GM12878 (cell line): ENCODE results near the gene EMP2. TPM values are rescaled to one million over a fixed set of nuclear protein-coding genes. Genes with fewer than 3 reads are reported as not detected.
A peak's percentile ranks its signal among the peaks of the same experiment; 100 is the strongest.

Experiments
- ASH2L ChIP-seq: fragments of 300-600, 200-600 bp; sonication (generic); IDR thresholded peaks from 2 replicates; pipeline ENCODE4 v1.6.1; 2017; ENCODE audit warnings: low read depth, mild to moderate bottlenecking, borderline replicate concordance
- CBX5 ChIP-seq: sonication (generic); IDR thresholded peaks from 2 replicates; pipeline ENCODE4 v1.6.1; 2016; ENCODE audit warnings: low read depth, moderate library complexity, mild to moderate bottlenecking, inconsistent platforms
- DPF2 ChIP-seq: fragments of 450-650 bp; IDR thresholded peaks from 2 replicates; pipeline ENCODE4 v1.6.1; 2017; ENCODE audit warnings: mild to moderate bottlenecking
- EP300 ChIP-seq, 2 experiments: fragments of 150-350 bp in 1 of 2; IDR thresholded peaks; 2 replicates each; pipeline ENCODE4 v1.6.1; 2011 to 2012; ENCODE audit warnings: low read depth in 2 of 2, low read length in 2 of 2, borderline replicate concordance in 1 of 2, improper control_type of control experiment in 1 of 2, inconsistent platforms in 1 of 2; ENCODE audit not compliant: control insufficient read depth in 1 of 2
- GATAD2B ChIP-seq: fragments of 450-650 bp; conservative IDR thresholded peaks from 2 replicates; pipeline ENCODE4 v1.6.1; 2017; ENCODE audit warnings: low read depth, mild to moderate bottlenecking, moderate library complexity
- IRF4 ChIP-seq: IDR thresholded peaks from 2 replicates; pipeline ENCODE4 v1.6.1; 2011; ENCODE audit warnings: low read depth, low read length
- JUNB ChIP-seq: IDR thresholded peaks from 2 replicates; pipeline ENCODE4 v1.6.1; 2016; ENCODE audit warnings: antibody characterized with exemption, mild to moderate bottlenecking
- KAT2A ChIP-seq: conservative IDR thresholded peaks from 2 replicates; pipeline ENCODE4 v1.6.1; 2011; ENCODE audit warnings: low read depth, low read length; ENCODE audit not compliant: control insufficient read depth
- MYB ChIP-seq: fragments of 150-350 bp; IDR thresholded peaks from 2 replicates; pipeline ENCODE4 v1.6.1; 2014; ENCODE audit warnings: mild to moderate bottlenecking, low read depth, low read length, borderline replicate concordance
- NFIC ChIP-seq: IDR thresholded peaks from 2 replicates; pipeline ENCODE4 v1.6.1; 2012; ENCODE audit warnings: low read depth, mild to moderate bottlenecking, inconsistent platforms, low read length, moderate library complexity
- POLR2AphosphoS2 ChIP-seq: IDR thresholded peaks from 2 replicates; pipeline ENCODE4 v1.6.1; 2011; ENCODE audit warnings: low read depth, mild to moderate bottlenecking, low read length, improper control_type of control experiment, moderate library complexity
- POU2F2 ChIP-seq: IDR thresholded peaks from 3 replicates; pipeline ENCODE4 v1.6.1; 2011; ENCODE audit warnings: low read depth, mild to moderate bottlenecking, low read length, borderline replicate concordance
- RB1 ChIP-seq: fragments of 450-650 bp; formaldehyde crosslinking; IDR thresholded peaks from 2 replicates; pipeline ENCODE4 v1.6.1; 2017; ENCODE audit warnings: mild to moderate bottlenecking, borderline replicate concordance
- SMAD1 ChIP-seq: fragments of 450-650 bp; IDR thresholded peaks from 2 replicates; pipeline ENCODE4 v1.6.1; 2018; ENCODE audit warnings: mild to moderate bottlenecking, low read depth; ENCODE audit not compliant: partially characterized antibody
- SREBF2 ChIP-seq: IDR thresholded peaks from 2 replicates; pipeline ENCODE4 v1.6.1; 2012; ENCODE audit warnings: mild to moderate bottlenecking, low read length
- STAT3 ChIP-seq: IDR thresholded peaks from 2 replicates; pipeline ENCODE4 v1.6.1; 2011; ENCODE audit warnings: low read depth, low read length, improper control_type of control experiment
- SUPT20H ChIP-seq: IDR thresholded peaks from 2 replicates; pipeline ENCODE4 v1.6.1; 2011; ENCODE audit warnings: low read depth, mild to moderate bottlenecking, low read length, moderate library complexity, borderline replicate concordance; ENCODE audit not compliant: control insufficient read depth
- ZNF274 ChIP-seq: IDR thresholded peaks from one replicate; pipeline ENCODE4 v1.8.0; 2011; ENCODE audit not compliant: insufficient read length, insufficient read depth
- polyA plus RNA-seq, 11 experiments: library from polyadenylated mRNA; depleted of rRNA in 4 of 11; unstranded in 6 of 11; stranded (reverse) in 5 of 11; fragments of >200 nt; fragmentation: Nextera tagmentation in 4 of 11; fragmentation: Illumina TruSeq in 1 of 11; extraction: Ambion mirVana in 4 of 11; extraction: Trizol in 1 of 11; gene quantifications; 1 replicate in 1 of 11; 2 replicates in 10 of 11; pipeline versions ENCODE4 v1.2.1 to v1.2.3, GENCODE V29; 2011 to 2016; ENCODE audit warnings: inconsistent platforms in 2 of 11, missing spikeins in 2 of 11, low read depth in 1 of 11
- total RNA-seq, 4 experiments: library from RNA; depleted of rRNA in 3 of 4; stranded (reverse); fragments of >200 nt in 3 of 4; fragmentation: Illumina TruSeq in 1 of 4; extraction: Trizol in 1 of 4; gene quantifications; 2 replicates each; pipeline versions ENCODE4 v1.2.1 to v1.2.3, GENCODE V29; 2013 to 2021
- TF ChIP-seq, protein P1 (sequence below): fragments of 450-650 bp; IDR thresholded peaks from 2 replicates; pipeline ENCODE4 v1.6.1; 2017; ENCODE audit warnings: low read depth, mild to moderate bottlenecking, moderate library complexity
- TF ChIP-seq, protein P2 (sequence below): fragments of 450-650 bp; IDR thresholded peaks from 2 replicates; pipeline ENCODE4 v1.6.1; 2017; ENCODE audit warnings: antibody characterized with exemption, mild to moderate bottlenecking, moderate library complexity
- TF ChIP-seq, protein P3 (sequence below): IDR thresholded peaks from 2 replicates; pipeline ENCODE4 v1.6.1; 2011; ENCODE audit warnings: low read depth, mild to moderate bottlenecking, low read length, moderate library complexity, borderline replicate concordance; ENCODE audit errors: extremely low read depth
- TF ChIP-seq, protein P4 (sequence below): IDR thresholded peaks from 2 replicates; pipeline ENCODE4 v1.6.1; 2012; ENCODE audit warnings: mild to moderate bottlenecking, low read depth, low read length

The EMP2 gene
- total and polyA plus RNA-seq, 10 of the 15 experiments (the other 5 are each of a cell fraction or from before 2014, with no cell fraction given), result 0.41 to 10.4 (median 3.8) TPM

DNA sequence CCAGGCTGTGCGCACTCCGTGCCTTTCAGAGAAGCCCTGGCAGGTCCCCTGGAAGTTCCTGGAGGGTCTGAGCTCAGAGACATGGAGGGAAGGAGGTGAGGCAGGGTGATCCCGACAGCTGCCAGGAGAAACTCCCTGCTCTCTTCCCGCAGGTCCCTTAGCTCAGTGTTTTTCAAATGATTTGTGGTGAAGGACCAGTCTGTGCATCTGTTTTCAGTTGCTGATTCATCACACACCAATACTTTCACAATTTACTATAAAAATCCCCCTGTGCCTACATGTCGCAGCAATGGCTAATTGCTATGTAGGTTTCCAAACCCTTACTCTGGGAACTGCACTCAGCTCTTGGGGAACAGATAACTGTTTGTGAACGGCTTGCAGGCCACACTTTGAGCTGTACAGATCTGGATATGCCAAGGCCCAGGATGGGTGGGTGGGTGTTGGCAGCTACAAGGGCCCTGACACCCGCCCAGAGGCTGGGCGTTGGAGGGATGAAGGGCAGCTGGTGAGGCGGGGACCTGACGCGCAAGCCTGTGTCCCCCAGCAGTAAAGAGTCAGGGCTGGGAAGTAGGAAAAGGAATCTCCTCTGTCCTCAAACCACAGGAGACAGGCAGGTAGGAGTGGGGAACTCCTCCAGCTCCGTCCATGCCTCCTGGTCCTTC is 20.5 kb upstream of the EMP2 start (continued):
- no peak for TF ChIP-seq SMAD1
- TF ChIP-seq, protein P1, sequence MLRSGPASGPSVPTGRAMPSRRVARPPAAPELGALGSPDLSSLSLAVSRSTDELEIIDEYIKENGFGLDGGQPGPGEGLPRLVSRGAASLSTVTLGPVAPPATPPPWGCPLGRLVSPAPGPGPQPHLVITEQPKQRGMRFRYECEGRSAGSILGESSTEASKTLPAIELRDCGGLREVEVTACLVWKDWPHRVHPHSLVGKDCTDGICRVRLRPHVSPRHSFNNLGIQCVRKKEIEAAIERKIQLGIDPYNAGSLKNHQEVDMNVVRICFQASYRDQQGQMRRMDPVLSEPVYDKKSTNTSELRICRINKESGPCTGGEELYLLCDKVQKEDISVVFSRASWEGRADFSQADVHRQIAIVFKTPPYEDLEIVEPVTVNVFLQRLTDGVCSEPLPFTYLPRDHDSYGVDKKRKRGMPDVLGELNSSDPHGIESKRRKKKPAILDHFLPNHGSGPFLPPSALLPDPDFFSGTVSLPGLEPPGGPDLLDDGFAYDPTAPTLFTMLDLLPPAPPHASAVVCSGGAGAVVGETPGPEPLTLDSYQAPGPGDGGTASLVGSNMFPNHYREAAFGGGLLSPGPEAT, result peak; percentile 34; the same call in 1 of the 2 replicates
- no peak for TF ChIP-seq MYB
- TF ChIP-seq ASH2L, result no peak
- TF ChIP-seq, protein P2, sequence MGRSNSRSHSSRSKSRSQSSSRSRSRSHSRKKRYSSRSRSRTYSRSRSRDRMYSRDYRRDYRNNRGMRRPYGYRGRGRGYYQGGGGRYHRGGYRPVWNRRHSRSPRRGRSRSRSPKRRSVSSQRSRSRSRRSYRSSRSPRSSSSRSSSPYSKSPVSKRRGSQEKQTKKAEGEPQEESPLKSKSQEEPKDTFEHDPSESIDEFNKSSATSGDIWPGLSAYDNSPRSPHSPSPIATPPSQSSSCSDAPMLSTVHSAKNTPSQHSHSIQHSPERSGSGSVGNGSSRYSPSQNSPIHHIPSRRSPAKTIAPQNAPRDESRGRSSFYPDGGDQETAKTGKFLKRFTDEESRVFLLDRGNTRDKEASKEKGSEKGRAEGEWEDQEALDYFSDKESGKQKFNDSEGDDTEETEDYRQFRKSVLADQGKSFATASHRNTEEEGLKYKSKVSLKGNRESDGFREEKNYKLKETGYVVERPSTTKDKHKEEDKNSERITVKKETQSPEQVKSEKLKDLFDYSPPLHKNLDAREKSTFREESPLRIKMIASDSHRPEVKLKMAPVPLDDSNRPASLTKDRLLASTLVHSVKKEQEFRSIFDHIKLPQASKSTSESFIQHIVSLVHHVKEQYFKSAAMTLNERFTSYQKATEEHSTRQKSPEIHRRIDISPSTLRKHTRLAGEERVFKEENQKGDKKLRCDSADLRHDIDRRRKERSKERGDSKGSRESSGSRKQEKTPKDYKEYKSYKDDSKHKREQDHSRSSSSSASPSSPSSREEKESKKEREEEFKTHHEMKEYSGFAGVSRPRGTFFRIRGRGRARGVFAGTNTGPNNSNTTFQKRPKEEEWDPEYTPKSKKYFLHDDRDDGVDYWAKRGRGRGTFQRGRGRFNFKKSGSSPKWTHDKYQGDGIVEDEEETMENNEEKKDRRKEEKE, result no peak
- TF ChIP-seq, protein P3, sequence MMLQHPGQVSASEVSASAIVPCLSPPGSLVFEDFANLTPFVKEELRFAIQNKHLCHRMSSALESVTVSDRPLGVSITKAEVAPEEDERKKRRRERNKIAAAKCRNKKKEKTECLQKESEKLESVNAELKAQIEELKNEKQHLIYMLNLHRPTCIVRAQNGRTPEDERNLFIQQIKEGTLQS, result no peak
- 0 out of 2 replicates have a peak, but pooled peaks have one; percentile 21 for TF ChIP-seq DPF2
- TF ChIP-seq POLR2AphosphoS2, result no peak
- no peak for TF ChIP-seq POU2F2
- 0 out of 4 replicates have a peak, but pooled peaks of 1 of the 2 experiments have one; percentile 36 for TF ChIP-seq EP300 (IDR thresholded peaks at IDR 0.05; ENCODE audit: borderline replicate concordance in 1 of 2, control insufficient read depth in 1 of 2, low read depth in 2 of 2, low read length in 2 of 2)
- no peak for TF ChIP-seq SREBF2
- TF ChIP-seq IRF4, result no peak
- TF ChIP-seq RB1, result no peak
- no peak for TF ChIP-seq STAT3
- no peak for TF ChIP-seq SUPT20H
- no peak for TF ChIP-seq ZNF274
- TF ChIP-seq, protein P4, sequence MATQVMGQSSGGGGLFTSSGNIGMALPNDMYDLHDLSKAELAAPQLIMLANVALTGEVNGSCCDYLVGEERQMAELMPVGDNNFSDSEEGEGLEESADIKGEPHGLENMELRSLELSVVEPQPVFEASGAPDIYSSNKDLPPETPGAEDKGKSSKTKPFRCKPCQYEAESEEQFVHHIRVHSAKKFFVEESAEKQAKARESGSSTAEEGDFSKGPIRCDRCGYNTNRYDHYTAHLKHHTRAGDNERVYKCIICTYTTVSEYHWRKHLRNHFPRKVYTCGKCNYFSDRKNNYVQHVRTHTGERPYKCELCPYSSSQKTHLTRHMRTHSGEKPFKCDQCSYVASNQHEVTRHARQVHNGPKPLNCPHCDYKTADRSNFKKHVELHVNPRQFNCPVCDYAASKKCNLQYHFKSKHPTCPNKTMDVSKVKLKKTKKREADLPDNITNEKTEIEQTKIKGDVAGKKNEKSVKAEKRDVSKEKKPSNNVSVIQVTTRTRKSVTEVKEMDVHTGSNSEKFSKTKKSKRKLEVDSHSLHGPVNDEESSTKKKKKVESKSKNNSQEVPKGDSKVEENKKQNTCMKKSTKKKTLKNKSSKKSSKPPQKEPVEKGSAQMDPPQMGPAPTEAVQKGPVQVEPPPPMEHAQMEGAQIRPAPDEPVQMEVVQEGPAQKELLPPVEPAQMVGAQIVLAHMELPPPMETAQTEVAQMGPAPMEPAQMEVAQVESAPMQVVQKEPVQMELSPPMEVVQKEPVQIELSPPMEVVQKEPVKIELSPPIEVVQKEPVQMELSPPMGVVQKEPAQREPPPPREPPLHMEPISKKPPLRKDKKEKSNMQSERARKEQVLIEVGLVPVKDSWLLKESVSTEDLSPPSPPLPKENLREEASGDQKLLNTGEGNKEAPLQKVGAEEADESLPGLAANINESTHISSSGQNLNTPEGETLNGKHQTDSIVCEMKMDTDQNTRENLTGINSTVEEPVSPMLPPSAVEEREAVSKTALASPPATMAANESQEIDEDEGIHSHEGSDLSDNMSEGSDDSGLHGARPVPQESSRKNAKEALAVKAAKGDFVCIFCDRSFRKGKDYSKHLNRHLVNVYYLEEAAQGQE, result no peak
- TF ChIP-seq GATAD2B, result no peak
- TF ChIP-seq JUNB, result peak; percentile 34; the same call in 1 of the 2 replicates
- TF ChIP-seq KAT2A, result no peak
- peak; percentile 60; the same call in 1 of the 2 replicates for TF ChIP-seq NFIC
- TF ChIP-seq CBX5, result no peak
